GM18519 (cell line): Measurements from ENCODE around the gene SNORC.
"Not testable (repeated sequence)": the region's sequence is repeated elsewhere in the genome, so short reads cannot be mapped to it uniquely, and the experiment has no call there.

Source experiments
- ATAC-seq: cut with Tn5 transposase; IDR thresholded peaks from one replicate; pipeline ENCODE4 v1.9.1; 2021; ENCODE audit warnings: mild to moderate bottlenecking, moderate library complexity; ENCODE audit not compliant: unreplicated experiment, low FRiP score

Gene SNORC

GRCh38 chr2:232893834-232894233 is 23.8 kb downstream of the SNORC start:
- ATAC-seq, result no peak

GRCh38 chr2:232894251-232894650 is 24.2 kb downstream of the SNORC start:
- ATAC-seq, result no peak

GRCh38 chr2:232894746-232895145 is 24.7 kb downstream of the SNORC start:
- ATAC-seq, result no peak

- ATAC-seq, result no peak
These were observed 26.0 kb downstream of the SNORC start for GRCh38 chr2:232896111-232896510.

- ATAC-seq, result no peak
These were observed 26.9 kb downstream of the SNORC start for GRCh38 chr2:232896720-232897597.

- ATAC-seq, result no peak
These were observed 27.7 kb downstream of the SNORC start for GRCh38 chr2:232897598-232898408.

GRCh38 chr2:232898592-232899543 is 28.8 kb downstream of the SNORC start:
- ATAC-seq, result no peak

- ATAC-seq, result no peak
These were observed 31.0 kb downstream of the SNORC start for GRCh38 chr2:232900811-232901735.

GRCh38 chr2:232901736-232902578 is 31.9 kb downstream of the SNORC start:
- no peak for ATAC-seq

- ATAC-seq, result no peak
These were observed 33.9 kb downstream of the SNORC start for GRCh38 chr2:232903989-232904388.

- ATAC-seq, result not testable (repeated sequence)
These were observed 37.0 kb downstream of the SNORC start for GRCh38 chr2:232906867-232907717.

- ATAC-seq, result not testable (repeated sequence)
These were observed 37.6 kb downstream of the SNORC start for GRCh38 chr2:232907718-232908085.

GRCh38 chr2:232908695-232909094 is 38.6 kb downstream of the SNORC start:
- ATAC-seq, result no peak

- no peak for ATAC-seq
These were observed 40.3 kb downstream of the SNORC start for GRCh38 chr2:232910376-232910775.

- ATAC-seq, result no peak
These were observed 41.7 kb downstream of the SNORC start for GRCh38 chr2:232911712-232912277.

GRCh38 chr2:232913903-232914302 is 43.8 kb downstream of the SNORC start:
- no peak for ATAC-seq

- no peak for ATAC-seq
These were observed 49.1 kb downstream of the SNORC start for GRCh38 chr2:232919141-232919540.
